HG02610 (cell line): ENCODE data around the gene ADAMTS2.
"Not testable (repeated sequence)": the region's sequence is repeated elsewhere in the genome, so short reads cannot be mapped to it uniquely, and the experiment has no call there.

ENCODE experiments used
- ATAC-seq: cut with Tn5 transposase; IDR thresholded peaks from one replicate; pipeline ENCODE4 v1.9.1; 2021; ENCODE audit warnings: mild to moderate bottlenecking, moderate library complexity; ENCODE audit not compliant: unreplicated experiment

ADAMTS2 gene

GRCh38 chr5:179284751-179285631, 60.3 kb downstream of the ADAMTS2 start:
- ATAC-seq: no peak

GRCh38 chr5:179283908-179284307, 61.4 kb downstream of the ADAMTS2 start:
- not testable (repeated sequence) for ATAC-seq

GRCh38 chr5:179281694-179282093, 63.6 kb downstream of the ADAMTS2 start:
- ATAC-seq: no peak

- no peak for ATAC-seq
These were observed 65.2 kb downstream of the ADAMTS2 start for GRCh38 chr5:179280095-179280490.

GRCh38 chr5:179279347-179280094, 65.7 kb downstream of the ADAMTS2 start:
- no peak for ATAC-seq

- ATAC-seq: no peak
These were observed 66.7 kb downstream of the ADAMTS2 start for GRCh38 chr5:179278546-179278945.

- no peak for ATAC-seq
These were observed 67.1 kb downstream of the ADAMTS2 start for GRCh38 chr5:179278119-179278518.

- ATAC-seq: no peak
These were observed 68.3 kb downstream of the ADAMTS2 start for GRCh38 chr5:179276838-179277395.

- ATAC-seq: no peak
These were observed 69.1 kb downstream of the ADAMTS2 start for GRCh38 chr5:179275941-179276837.

- ATAC-seq: no peak
These were observed 69.8 kb downstream of the ADAMTS2 start for GRCh38 chr5:179275381-179275878.

GRCh38 chr5:179274321-179275315, 70.6 kb downstream of the ADAMTS2 start:
- ATAC-seq: no peak

GRCh38 chr5:179273441-179274145, 71.7 kb downstream of the ADAMTS2 start:
- no peak for ATAC-seq

GRCh38 chr5:179273073-179273435, 72.2 kb downstream of the ADAMTS2 start:
- ATAC-seq: no peak

- ATAC-seq: no peak
These were observed 72.8 kb downstream of the ADAMTS2 start for GRCh38 chr5:179272326-179273072.

- no peak for ATAC-seq
These were observed 73.4 kb downstream of the ADAMTS2 start for GRCh38 chr5:179271821-179272325.

GRCh38 chr5:179271428-179271734, 73.9 kb downstream of the ADAMTS2 start:
- ATAC-seq: no peak

- no peak for ATAC-seq
These were observed 74.5 kb downstream of the ADAMTS2 start for GRCh38 chr5:179270581-179271427.
